Adipocyte (in vitro differentiated cells): ENCODE data around the gene OTX1.
A peak's percentile ranks its signal among the peaks of the same experiment; 100 is the strongest.

ENCODE experiments used
- DNase-seq: peaks from one replicate; pipeline ENCODE4 v3.0.0-alpha.2; 2015; ENCODE audit warnings: low read depth
- H3K27me3 ChIP-seq: replicated peaks from 2 replicates; pipeline ENCODE4 v1.7.0; 2013; ENCODE audit warnings: mild to moderate bottlenecking, low read length, moderate library complexity; ENCODE audit not compliant: control insufficient read depth, insufficient read depth
- H3K36me3 ChIP-seq: 2 replicates; pipeline ENCODE4 v1.7.0; 2013; ENCODE audit warnings: low read length, mild to moderate bottlenecking, moderate library complexity; ENCODE audit not compliant: control insufficient read depth, insufficient read depth, severe bottlenecking
- H3K4me1 ChIP-seq: 2 replicates; pipeline ENCODE4 v1.7.0; 2013; ENCODE audit warnings: mild to moderate bottlenecking, low read length, moderate library complexity; ENCODE audit not compliant: control insufficient read depth, insufficient read depth
- H3K4me3 ChIP-seq: 2 replicates; pipeline ENCODE4 v1.7.0; 2013; ENCODE audit warnings: mild to moderate bottlenecking, low read length, moderate library complexity
- H3K9ac ChIP-seq: 2 replicates; pipeline ENCODE4 v1.7.0; 2013; ENCODE audit warnings: mild to moderate bottlenecking, low read length, moderate library complexity
- H3K9me3 ChIP-seq: 2 replicates; pipeline ENCODE4 v1.7.0; 2013; ENCODE audit warnings: mild to moderate bottlenecking, low read length, moderate library complexity; ENCODE audit not compliant: control insufficient read depth

Gene OTX1

DNA sequence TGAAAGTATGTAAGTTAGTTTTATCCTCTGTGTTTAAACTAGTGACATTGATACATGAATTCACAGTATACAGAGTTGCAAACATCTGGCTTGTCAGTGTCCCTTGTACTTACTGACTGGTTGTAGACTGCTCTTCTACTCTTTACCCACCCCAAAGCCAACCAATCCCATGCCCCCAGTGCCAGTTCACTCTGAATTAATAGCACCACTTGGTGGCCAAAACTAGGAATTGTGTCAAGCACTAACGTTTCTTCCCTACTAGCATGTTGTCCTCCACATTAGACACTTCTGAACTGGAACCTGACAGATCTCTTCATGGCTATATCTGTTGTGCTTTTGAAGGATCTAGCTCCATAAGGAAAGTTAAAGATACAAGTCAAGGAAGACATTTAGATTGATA is 27.2 kb upstream of the OTX1 start:
- peak; percentile 40 for DNase-seq
- Histone ChIP-seq H3K36me3 (peaks cover 70% of the 10 kb centered on the region), H3K27me3 (no peaks in the 10 kb centered on the region), H3K4me3 (no peak overlapping the region), H3K4me1 (no peaks in the 10 kb centered on the region), H3K9ac (no peak overlapping the region), H3K9me3 (no peaks in the 10 kb centered on the region)

DNA sequence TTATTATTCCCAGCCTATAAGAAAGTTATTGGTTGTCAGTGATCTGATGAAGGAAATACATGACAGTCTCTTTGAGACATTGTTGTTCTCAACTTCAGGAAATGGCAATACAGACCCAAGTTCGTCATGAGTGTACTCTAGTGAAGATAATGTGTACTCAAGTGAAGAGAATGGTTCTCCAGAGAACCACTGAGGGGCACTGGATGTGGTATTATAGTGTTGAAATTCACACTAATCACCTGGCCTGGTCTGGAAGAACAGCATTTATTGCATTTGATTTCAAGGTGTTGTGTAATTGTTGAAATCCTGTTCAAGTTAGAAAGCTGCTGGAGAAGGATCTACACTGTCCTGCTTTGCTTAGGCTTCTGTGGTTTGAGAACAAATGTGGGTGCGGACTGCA is 23.4 kb upstream of the OTX1 start:
- Histone ChIP-seq H3K4me3 (no peak overlapping the region), H3K27me3 (no peaks in the 10 kb centered on the region), H3K4me1 (peaks cover 4% of the 10 kb centered on the region), H3K9me3 (no peaks in the 10 kb centered on the region), H3K9ac (no peak overlapping the region), H3K36me3 (peaks cover 67% of the 10 kb centered on the region)
- DNase-seq: no peak

DNA sequence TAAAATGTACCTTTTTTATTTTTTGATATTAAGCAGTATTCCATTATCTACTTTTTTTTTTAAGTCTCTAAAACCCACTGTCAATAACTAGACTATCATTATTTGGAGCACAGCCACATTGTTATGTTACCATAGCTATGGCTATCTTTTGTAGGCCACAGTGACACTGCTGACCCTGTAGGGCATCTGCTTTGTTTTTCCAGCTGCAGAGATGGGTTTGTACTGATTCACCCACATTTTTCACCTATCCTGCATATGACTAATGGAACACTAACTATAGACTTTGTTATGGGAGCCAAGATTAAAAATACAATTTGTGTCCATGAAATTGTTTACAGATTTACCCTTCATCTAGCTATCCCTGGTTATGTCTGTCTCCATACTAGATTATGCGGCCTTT is 21.6 kb upstream of the OTX1 start:
- no peak overlapping the region for H3K4me3 ChIP-seq
- DNase-seq: no peak
- no peaks in the 10 kb centered on the region for H3K9me3 ChIP-seq
- H3K4me1 ChIP-seq: peaks cover 4% of the 10 kb centered on the region
- H3K27me3 ChIP-seq: no peaks in the 10 kb centered on the region
- no peak overlapping the region for H3K9ac ChIP-seq
- peaks cover 55% of the 10 kb centered on the region for H3K36me3 ChIP-seq

DNA sequence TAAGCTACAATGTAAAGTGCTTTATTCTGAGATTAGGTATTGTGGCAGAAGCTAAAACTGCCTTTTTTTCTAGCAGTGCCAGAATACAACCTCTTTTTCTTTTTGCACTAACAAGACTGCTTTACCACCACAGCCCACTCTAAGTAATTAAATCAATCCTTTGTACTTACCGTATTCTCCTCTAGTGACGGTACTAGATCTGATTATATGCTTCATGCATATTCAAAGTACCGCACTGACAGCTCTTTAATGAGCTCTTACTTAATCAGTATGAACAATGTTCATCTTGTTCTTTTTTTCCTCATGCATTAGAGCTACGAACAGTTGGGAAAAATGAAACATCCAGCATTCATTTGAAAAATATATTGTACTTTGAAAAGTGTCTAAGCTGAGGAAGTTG is 16.1 kb upstream of the OTX1 start:
- H3K9ac ChIP-seq: no peak overlapping the region
- H3K4me3 ChIP-seq: no peak overlapping the region
- H3K36me3 ChIP-seq: peaks cover 35% of the 10 kb centered on the region
- no peaks in the 10 kb centered on the region for H3K27me3 ChIP-seq
- no peak for DNase-seq
- H3K4me1 ChIP-seq: no peaks in the 10 kb centered on the region
- no peaks in the 10 kb centered on the region for H3K9me3 ChIP-seq

DNA sequence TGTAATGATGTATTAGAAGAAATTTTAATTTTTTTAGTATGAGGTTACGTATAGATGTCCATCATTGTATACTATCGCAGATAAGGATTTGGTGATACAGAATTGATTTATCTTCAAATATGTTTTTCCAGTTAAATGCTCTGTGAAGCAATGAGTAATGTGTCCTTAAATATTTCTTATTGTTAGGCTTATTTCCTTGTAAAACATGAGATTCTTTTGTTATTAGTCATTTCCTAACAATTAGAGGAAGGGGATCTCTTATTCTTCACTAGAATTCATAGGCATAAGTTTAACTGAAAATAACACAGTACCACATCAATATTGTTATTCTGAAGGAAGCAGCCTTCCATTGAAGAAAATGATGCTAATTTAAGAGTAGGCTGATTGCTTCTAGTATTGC is 15.5 kb upstream of the OTX1 start:
- H3K4me3 ChIP-seq: no peak overlapping the region
- DNase-seq: no peak
- H3K27me3 ChIP-seq: no peaks in the 10 kb centered on the region
- peaks cover 36% of the 10 kb centered on the region for H3K36me3 ChIP-seq
- no peaks in the 10 kb centered on the region for H3K9me3 ChIP-seq
- no peak overlapping the region for H3K9ac ChIP-seq
- H3K4me1 ChIP-seq: no peaks in the 10 kb centered on the region

DNA sequence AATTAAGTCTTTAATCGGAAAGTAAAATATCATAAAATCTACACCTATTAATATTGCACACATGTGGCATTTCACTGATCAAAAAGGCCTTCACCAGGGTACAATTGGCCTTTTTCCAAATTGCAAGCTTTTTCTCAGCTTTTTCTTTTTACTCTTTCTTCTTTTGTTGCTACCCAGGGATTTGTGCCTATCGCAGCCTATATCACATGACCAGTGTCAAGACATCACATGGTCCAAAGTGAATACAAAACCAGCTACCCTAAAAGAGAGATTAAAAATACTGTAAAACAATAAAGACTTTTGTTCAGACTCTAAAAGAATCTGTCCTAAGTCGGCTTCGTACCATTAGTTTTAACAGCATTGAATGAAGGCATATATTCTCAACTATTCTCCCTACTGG is 15.0 kb upstream of the OTX1 start:
- H3K4me3 ChIP-seq: no peak overlapping the region
- DNase-seq: no peak
- H3K4me1 ChIP-seq: no peaks in the 10 kb centered on the region
- no peaks in the 10 kb centered on the region for H3K9me3 ChIP-seq
- no peaks in the 10 kb centered on the region for H3K27me3 ChIP-seq
- no peak overlapping the region for H3K9ac ChIP-seq
- H3K36me3 ChIP-seq: peaks cover 41% of the 10 kb centered on the region

DNA sequence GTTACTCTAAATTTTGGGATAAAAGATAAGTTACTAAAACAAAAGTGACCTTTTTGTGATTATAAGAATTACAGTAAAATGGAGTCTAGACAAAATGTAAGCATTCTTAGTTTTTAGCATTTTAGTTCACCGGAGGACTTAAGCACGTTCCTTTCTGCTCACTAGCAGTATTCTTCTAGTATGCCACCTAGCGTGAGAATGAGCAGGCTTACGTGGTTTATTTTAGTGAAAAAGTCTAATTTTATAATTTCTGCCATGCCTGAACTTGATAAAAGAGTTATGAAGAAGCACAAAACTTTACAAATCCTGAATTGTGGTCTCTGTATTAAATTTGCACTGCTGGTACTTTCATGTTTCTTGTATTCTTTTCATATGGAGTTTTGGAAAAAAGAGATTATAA is 12.6 kb upstream of the OTX1 start:
- Histone ChIP-seq H3K9ac (no peak overlapping the region), H3K4me3 (no peak overlapping the region), H3K27me3 (no peaks in the 10 kb centered on the region), H3K36me3 (peaks cover 43% of the 10 kb centered on the region), H3K9me3 (no peaks in the 10 kb centered on the region), H3K4me1 (no peaks in the 10 kb centered on the region)
- no peak for DNase-seq

DNA sequence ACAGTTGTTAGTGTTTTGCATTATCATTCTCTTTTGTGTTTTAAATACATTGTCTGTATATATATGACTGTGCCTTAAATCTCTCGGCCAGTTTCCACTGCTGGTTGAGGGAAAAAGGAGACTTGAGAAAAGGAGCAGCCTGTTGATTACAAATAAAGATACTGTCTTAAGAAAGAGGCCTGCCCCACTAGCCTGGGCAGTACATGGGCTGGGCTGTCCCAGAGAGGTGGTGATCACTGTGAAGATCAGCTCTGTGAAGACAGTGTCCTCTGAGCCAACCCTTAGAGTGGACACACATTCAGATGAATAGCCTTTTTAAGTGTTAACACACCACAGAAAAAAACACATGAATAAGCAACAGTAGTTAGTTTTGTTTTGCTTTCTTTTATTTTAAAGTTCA is 10.0 kb upstream of the OTX1 start:
- no peaks in the 10 kb centered on the region for H3K4me1 ChIP-seq
- no peak overlapping the region for H3K9ac ChIP-seq
- no peaks in the 10 kb centered on the region for H3K9me3 ChIP-seq
- H3K4me3 ChIP-seq: no peak overlapping the region
- H3K27me3 ChIP-seq: no peaks in the 10 kb centered on the region
- peaks cover 51% of the 10 kb centered on the region for H3K36me3 ChIP-seq
- DNase-seq: no peak

DNA sequence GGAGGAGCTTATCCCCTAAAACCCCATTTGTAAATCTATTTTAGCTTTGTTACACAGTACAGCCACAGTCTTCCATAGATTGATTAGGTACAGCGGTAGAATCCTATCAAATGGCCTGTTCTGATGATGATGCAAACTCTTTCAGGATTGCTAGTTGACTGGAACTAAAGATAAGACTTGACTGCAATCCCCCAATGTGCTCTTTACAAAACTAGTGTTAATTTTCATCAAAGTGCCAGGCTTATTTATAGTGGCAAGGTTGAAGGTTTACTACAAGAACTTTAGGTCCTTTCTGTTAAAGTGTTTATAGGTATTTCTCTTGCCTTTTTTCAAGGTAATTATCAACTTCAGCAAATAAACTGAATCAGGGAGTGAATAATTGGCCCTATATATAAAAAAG is 9.0 kb upstream of the OTX1 start:
- Histone ChIP-seq H3K27me3 (no peaks in the 10 kb centered on the region), H3K36me3 (peaks cover 59% of the 10 kb centered on the region), H3K4me1 (no peaks in the 10 kb centered on the region), H3K9me3 (no peaks in the 10 kb centered on the region), H3K9ac (no peak overlapping the region), H3K4me3 (no peak overlapping the region)
- no peak for DNase-seq

DNA sequence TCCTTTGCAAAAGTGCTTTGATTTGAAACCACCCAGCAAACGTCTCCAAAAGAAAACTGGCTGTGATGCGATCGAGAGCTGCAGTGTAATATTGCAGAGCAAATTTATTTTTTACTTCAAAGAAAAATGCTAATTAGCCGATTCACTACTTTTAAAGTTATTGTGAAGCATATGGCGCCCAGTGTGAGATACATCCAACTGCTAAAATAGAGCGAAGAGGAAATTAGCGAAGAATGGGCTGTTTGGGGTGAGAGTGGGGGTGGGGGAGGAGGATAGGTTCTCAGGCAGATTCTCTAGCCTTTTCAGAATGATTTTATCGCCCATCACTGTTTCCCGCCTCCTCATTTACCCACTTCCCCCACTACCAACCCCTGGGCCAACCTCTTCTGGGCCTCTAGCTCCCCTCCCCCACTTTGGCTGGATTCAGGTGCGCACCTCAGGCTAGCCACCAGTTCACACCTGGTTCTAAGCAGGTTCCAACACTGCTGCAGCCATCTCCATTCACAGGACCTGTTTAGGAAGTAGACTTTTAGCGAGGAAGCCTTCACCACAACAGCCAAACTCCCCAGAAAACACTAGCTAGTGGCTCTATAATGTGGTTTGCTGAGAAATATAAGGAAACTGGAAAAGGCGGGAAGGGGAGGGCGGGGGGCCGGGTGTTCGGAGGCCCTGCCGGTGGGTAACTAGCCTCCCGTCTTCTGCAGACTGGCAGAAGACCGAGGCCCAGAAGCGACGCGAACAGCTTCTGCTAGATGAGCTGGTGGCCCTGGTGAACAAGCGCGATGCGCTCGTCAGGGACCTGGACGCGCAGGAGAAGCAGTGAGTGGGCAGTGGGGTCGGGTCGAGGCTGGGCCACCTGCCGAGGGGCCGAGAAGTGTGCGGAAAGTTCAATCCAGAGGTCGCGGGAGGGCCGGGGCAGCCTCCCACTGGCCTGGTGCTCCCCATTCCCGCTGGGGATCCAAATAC is 6.0 kb upstream of the OTX1 start:
- H3K4me1 ChIP-seq: peaks cover 11% of the 10 kb centered on the region
- DNase-seq: no peak
- H3K27me3 ChIP-seq: peaks cover 10% of the 10 kb centered on the region
- H3K9ac ChIP-seq: no peak overlapping the region
- H3K9me3 ChIP-seq: no peaks in the 10 kb centered on the region
- peaks cover 52% of the 10 kb centered on the region for H3K36me3 ChIP-seq
- no peak overlapping the region for H3K4me3 ChIP-seq

DNA sequence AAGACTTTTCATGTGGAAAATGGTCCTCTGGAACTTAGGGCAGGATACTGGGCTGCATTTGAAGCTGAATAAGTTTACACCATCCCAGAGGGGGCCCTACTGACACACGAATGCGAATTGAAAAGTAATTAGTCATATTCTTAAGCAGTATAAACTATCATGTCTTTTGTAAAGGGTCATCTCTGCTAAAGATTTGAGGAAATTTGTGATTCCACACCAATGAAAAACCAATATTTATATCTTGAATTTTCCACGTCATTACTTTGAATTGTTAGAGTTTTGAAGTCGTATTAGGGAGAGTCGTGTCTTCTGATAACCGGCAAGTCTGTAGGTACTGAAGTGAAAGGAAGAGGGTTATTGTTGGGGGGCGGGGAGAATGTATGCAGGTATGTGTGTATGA is 4.1 kb upstream of the OTX1 start:
- no peak for DNase-seq
- no peaks in the 10 kb centered on the region for H3K9me3 ChIP-seq
- H3K4me3 ChIP-seq: no peak overlapping the region
- peaks cover 38% of the 10 kb centered on the region for H3K36me3 ChIP-seq
- H3K4me1 ChIP-seq: peaks cover 19% of the 10 kb centered on the region
- H3K27me3 ChIP-seq: peaks cover 10% of the 10 kb centered on the region
- no peak overlapping the region for H3K9ac ChIP-seq

DNA sequence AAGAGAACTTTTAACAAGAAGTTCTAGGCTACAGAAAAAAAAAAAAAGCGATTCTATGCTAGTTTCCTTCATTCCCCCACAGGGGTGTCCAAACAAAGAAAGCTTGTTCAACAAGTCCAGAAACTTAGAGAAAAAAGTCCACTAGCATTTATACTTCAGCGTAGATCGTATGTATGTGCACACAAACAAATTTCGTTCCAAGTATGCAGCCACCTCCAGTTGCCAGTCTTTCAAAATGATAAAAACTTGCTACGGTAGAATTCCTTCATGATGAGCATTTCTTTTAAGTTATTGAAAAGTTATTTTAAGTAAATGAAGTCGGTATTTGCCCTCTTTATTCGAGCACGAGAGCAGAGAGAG is 3.7 kb upstream of the OTX1 start:
- Histone ChIP-seq H3K4me1 (peaks cover 19% of the 10 kb centered on the region), H3K4me3 (no peak overlapping the region), H3K36me3 (peaks cover 38% of the 10 kb centered on the region), H3K27me3 (peaks cover 10% of the 10 kb centered on the region), H3K9ac (no peak overlapping the region), H3K9me3 (no peaks in the 10 kb centered on the region)
- DNase-seq: no peak
